Measurements from ENCODE around the gene NID1. TPM values are rescaled to one million over a fixed set of nuclear protein-coding genes. Genes with fewer than 3 reads are reported as not detected.
A peak's percentile ranks its signal among the peaks of the same experiment; 100 is the strongest.

Gene NID1
- total RNA-seq, 2 donors from 2014 or later, result 70.6 to 86.8 TPM

DNA sequence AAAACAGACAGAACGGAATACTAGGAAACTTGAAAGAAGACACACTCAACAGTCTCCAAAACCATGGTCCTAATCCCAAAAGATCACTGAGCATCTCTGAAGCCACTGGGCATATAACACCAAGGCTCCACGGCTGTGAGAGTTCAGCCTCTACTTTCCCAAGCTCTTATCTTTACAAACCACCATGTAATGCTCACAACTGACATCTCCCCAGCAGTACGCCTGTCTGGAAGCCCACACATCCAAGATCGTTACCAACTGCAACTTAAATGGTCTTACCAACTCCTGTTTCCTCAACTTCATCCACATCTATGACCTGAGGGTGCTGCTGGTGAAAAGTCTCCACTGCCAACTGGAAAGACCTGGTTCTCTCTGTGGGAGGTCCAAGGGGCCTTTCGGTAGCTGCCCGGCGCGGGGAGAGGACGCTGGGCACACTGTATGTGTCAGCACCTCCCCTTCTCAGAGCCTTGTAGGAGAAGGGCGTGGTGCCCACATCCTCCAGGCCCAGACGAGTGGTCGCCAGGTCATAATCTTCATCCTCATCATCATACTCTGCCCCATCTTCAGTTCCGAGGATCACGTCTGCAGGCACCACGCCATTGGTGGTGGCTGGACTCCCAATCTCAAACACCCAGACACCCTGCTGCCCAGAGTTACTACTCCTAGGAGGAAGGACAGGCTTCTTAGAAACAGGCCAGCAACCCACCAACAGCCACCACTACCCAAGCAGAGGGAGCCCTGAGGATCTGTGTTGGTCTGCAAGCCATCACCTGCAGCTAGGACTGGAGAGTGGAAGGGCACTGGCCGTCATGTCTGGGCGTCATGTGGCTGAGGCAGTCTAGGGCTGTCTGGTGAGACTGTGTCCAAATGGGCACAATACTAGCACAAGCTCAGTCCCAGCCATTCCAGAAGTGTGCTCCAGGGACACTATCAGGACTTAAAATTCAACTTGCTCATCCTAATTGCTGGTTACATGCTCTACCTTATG lies 23.0 kb downstream of the NID1 start:
- DNase-seq (no peak), ATAC-seq (no peak)
- intact Hi-C loops (cut with DNase I), result no loop called here

- intact Hi-C loops (cut with DNase I), result no loop called here
- no peak for DNase-seq
- peak; percentile 86 for ATAC-seq
Measured at GRCh38 chr1:236039740-236040685, 24.9 kb downstream of the NID1 start.

- intact Hi-C loops (cut with DNase I), result no loop called here
- ATAC-seq, result no peak
- DNase-seq, result no peak
Measured at GRCh38 chr1:236038034-236038433, 26.9 kb downstream of the NID1 start.

DNA sequence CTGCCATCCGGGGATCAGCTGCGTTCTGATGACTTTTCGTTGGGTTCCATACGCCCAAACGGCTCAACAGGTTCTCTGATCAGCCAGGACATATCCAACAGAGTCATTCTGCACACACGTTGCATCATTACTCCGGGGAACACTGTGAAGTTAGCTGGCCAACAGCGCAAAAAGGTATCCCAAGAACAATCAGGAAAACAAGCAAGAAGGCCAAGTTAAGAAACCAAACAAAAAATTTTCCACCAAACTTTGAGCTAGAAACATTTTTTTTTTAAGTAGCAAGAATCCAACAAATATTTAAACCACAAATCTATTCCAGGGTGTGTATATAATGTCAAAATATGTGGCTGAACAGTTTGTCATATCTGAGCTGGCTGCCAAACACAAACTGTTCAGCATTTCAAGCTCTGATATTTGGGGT lies 29.2 kb downstream of the NID1 start:
- ATAC-seq, result peak; percentile 42 to 54
- no peak for DNase-seq
- intact Hi-C loops (cut with DNase I), result no loop called here

- no peak for DNase-seq
- no peak for ATAC-seq
- intact Hi-C loops (cut with DNase I), result no loop called here
Measured at GRCh38 chr1:236033336-236033735, 31.6 kb downstream of the NID1 start.

- intact Hi-C loops (cut with DNase I), result no loop called here
- ATAC-seq, result no peak
- no peak for DNase-seq
Measured at GRCh38 chr1:236030534-236030933, 34.4 kb downstream of the NID1 start.

GRCh38 chr1:236029428-236029940 lies 35.4 kb downstream of the NID1 start:
- ATAC-seq (no peak), DNase-seq (no peak)
- intact Hi-C loops (cut with DNase I), result no loop called here

- intact Hi-C loops (cut with DNase I), result no loop called here
- ATAC-seq (no peak), DNase-seq (no peak)
Measured at GRCh38 chr1:236027104-236027503, 37.8 kb downstream of the NID1 start.

DNA sequence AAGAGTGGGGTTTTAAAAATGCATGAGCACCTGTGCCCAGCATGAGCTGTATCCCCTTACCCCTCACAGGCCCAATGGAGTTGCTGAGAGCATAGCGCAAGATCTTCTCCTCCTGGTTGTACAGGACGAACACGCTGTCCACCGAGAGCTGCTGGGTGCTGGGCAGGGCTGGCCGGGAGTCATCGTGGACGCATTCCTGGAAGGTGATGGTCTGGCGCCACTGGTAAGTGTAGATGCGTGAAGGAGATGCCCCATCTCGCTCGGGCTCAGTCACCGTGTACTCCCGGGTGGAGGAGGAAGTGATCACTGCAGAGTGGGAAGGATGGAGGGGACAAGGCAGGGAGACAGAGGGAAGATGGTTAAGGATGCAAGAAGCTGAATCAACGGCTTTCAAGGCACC lies 39.1 kb downstream of the NID1 start:
- intact Hi-C loops (cut with DNase I), result no loop called here
- ATAC-seq (no peak), DNase-seq (no peak)

- ATAC-seq (peak in 1 of 2 donors; percentile 12), DNase-seq (no peak)
- intact Hi-C loops (cut with DNase I), result no loop called here
Measured at GRCh38 chr1:236024641-236025040, 40.2 kb downstream of the NID1 start.

- no peak for DNase-seq
- ATAC-seq, result no peak
- intact Hi-C loops (cut with DNase I), result no loop called here
Measured at GRCh38 chr1:236023926-236024565, 40.8 kb downstream of the NID1 start.

- DNase-seq, result no peak
- intact Hi-C loops (cut with DNase I), result no loop called here
- peak; percentile 29 to 53 for ATAC-seq
Measured at GRCh38 chr1:236021424-236022135, 43.3 kb downstream of the NID1 start.

GRCh38 chr1:236020359-236021219 lies 44.3 kb downstream of the NID1 start:
- DNase-seq, result no peak
- intact Hi-C loops (cut with DNase I), result no loop called here
- no peak for ATAC-seq

- DNase-seq (peak; percentile 80), ATAC-seq (peak; percentile 76 to 80)
- intact Hi-C loops (cut with DNase I), result no loop called here
Measured at GRCh38 chr1:236018885-236019453, 45.9 kb downstream of the NID1 start.

- intact Hi-C loops (cut with DNase I), result no loop called here
- ATAC-seq (peak in 1 of 2 donors; percentile 19), DNase-seq (no peak)
Measured at GRCh38 chr1:236016782-236017400, 48.0 kb downstream of the NID1 start.

DNA sequence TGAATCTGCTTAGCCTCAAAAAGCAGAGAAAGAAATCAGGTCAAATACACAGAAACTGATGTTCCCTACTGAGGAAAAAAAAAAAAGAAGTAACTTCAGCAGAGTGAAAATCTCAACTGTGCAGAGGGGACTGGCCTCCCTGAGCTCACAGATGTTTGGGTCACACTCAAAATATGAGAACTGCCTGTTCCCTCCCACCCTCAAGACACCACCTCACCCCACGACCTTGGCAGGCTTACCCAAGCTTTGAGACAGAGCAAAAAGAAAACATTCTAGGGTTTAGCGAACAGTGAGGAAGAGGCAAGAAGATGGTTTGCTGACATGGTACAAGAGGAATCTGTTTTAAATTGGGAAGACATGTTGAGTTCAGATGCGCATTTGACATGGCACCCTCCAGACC lies 48.8 kb downstream of the NID1 start:
- intact Hi-C loops (cut with DNase I), result no loop called here
- ATAC-seq, result peak; percentile 48 to 63
- DNase-seq, result peak; percentile 62

DNA sequence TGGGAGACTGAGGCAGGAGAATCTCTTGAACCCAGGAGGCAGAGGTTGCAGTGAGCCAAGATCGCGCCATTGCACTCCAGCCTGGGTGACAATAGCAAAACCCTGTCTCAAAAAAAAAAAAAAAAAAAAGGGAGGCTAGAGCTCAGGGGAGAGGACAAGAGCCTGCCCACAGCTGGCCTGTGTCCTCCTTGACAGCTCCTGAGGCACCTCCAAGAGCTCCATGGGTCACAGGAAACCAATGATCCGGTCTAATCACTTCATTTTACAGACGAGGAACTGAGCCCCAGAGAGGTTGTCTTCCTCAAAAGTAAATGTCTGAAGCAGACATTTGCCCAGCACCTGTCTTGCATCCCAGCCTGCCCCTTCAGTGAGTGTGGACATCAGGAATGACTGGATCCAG lies 49.4 kb downstream of the NID1 start:
- peak in 1 of 2 donors; percentile 32 for ATAC-seq
- intact Hi-C loops (cut with DNase I), result no loop called here
- DNase-seq, result no peak

Measured in left cardiac atrium (tissue), 4 donors.